Right hindlimb (tissue), 1 donor: Measurements from ENCODE around the gene JOSD2.

Source experiments
- DNase-seq: peaks from one replicate; pipeline ENCODE4 v3.0.0-alpha.2; 2018

JOSD2 gene, protein sequence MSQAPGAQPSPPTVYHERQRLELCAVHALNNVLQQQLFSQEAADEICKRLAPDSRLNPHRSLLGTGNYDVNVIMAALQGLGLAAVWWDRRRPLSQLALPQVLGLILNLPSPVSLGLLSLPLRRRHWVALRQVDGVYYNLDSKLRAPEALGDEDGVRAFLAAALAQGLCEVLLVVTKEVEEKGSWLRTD

DNA sequence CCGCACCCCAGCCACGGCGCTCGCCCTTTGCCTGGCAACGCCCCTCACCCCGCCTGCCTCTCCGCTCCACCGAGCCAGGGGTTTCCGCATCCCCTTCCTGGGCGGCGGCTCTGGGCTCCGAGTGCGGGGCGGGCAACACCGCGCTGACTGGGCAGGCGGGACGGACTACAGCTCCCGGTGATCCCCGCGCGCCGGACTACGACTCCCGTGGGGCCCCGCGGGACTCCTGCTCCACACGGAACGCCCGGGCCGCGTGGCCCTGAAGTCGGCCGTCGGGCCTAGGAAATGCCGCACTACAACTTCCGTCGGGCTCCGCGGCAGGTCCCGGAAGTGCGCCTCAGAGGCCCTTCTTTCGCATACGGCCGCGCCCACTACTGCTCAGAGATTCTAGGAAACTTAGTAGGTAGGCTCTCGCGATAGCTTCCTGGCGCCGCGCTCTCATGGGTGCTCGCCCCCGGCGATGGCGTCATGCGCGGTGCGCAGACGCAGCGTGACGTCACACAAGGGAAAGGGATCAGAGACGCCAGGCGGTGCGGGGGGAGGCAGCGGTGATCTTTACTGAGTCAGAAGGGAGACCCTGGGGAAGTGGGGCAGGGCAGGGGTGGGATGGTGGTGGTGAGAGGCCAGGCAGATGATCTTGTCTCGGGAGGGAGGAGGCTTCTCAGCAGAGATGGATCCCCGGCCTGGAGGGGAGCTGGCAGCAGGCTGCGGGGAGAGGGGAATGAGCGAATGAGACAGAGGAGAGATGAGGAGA lies at the start of gene JOSD2:
Gene JOSD2, minus strand, starts transcription at position 123 of the 754 bp plus-strand sequence. CDS start 760 bp downstream, outside the sequence.
- peak; percentile 99 for DNase-seq

DNA sequence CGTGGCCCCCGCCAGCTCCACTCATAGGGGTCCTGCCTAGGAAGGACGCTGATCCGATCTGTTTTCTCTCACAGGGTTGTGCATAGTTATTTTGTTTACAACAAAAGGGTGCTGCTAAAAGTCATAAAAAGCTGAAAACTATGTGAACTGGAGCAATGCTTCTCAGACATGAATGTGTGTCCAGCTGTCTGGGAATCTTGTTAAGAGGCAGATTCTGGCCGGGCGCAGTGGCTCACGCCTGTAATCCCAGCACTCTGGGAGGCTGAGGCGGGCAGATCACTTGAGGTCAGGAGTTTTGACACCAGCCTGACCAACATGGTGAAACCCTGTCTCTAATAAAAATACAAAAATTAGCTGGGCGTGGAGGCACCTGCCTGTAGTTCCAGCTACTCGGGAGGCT lies 48.6 kb upstream of the JOSD2 start:
- no peak for DNase-seq

DNA sequence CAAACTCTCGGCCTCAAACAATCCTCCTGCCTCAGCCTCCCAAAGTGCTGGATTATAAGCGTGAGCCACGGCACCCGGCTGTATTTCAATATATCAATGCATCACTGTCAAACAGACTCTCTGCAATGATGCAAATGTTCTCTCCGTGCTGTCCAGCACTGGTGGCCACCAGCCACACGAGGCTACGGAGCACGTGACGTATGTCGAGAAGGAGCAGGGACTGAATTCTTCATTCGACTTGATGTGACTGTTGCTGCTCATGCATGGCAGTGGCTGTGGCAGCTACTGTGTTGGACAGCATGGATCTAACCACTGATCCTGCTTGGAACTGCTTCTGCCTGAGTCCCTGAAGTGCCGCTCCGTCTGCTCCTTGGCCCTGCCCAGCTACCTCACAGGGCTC lies 47.5 kb upstream of the JOSD2 start:
- DNase-seq = no peak

DNA sequence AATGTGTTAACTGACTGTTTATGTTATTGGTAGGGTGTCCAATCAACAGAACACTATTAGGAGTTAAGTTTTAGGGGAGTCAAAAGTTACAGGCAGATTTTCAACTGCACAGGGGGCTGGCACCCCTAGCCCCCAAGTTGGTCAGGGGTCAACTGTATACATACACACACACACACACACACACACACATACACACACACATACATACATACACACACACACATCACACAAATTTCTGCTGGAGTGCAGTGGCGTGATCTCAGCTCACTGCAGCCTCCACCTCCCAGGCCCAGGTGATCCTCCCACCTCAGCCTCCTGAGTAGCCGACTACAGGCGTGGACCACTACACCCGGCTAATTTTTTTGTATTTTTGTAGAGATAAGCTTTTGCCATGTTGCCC lies 47.0 kb upstream of the JOSD2 start:
- no peak for DNase-seq

DNA sequence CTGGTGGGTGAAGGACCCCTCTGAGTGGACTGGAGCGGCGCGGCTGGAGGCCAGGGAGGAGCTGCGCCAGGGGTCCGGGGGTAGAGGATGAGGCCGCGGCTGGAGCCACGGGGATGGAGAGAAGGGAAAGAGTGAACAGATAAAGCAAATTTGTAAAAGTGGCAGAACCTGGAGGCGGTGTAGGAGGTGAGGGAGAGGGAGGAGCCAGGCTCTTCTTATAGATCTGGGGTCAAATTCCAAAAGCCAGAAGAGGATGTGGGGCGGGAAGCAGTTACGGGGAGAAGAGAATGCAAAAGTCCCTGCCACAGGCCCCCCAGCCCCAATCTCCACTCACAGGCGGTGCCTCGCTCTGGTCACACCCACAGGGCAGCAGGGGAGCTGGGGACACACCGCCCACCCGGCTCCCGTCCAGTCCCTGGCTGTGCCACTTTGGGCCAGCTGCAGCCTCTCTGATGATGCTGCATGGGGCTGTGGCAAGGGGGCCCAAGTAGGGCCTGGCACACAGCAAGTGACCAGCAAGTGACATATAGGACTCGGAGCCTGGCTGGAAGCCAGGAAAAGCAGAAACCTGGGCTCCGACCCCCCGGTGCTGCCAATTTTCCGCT lies 46.1 kb upstream of the JOSD2 start:
- DNase-seq = no peak

DNA sequence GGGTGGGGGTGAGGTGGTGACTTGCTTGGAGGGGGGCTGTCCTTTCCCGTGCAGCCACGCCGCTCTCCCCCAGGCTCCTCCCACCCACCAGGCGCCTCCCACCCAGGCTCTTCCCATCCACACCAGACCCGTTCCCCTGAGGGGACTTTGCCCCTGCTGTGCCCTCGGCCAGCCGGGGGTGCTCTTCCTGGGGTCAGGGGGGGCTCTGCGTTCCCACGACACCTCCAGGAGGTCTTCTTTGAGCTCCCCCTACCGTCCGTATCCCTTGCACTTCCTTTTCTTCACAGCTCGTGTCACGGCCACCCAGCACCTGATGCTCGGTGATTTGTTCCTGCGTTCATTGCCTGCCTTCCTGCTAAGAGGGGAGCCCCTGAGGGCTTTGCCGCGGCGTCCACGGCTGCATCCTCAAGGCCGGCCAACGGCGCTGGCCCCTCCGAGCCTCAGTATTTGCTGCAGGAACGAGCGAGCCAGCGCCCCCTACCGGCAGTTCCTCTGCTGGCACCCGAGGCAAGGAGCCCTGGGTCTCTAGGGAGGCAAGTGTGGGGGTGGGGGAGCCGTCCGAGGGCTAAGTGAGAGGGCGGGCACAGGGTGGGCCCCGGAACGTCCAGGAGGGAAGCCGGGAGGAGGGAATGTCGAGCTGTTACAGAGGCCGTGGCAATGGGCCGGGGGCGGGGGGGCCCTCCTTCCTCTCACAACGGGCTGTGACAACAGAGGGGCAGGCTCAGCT lies 45.5 kb upstream of the JOSD2 start:
- DNase-seq = peak; percentile 86

DNA sequence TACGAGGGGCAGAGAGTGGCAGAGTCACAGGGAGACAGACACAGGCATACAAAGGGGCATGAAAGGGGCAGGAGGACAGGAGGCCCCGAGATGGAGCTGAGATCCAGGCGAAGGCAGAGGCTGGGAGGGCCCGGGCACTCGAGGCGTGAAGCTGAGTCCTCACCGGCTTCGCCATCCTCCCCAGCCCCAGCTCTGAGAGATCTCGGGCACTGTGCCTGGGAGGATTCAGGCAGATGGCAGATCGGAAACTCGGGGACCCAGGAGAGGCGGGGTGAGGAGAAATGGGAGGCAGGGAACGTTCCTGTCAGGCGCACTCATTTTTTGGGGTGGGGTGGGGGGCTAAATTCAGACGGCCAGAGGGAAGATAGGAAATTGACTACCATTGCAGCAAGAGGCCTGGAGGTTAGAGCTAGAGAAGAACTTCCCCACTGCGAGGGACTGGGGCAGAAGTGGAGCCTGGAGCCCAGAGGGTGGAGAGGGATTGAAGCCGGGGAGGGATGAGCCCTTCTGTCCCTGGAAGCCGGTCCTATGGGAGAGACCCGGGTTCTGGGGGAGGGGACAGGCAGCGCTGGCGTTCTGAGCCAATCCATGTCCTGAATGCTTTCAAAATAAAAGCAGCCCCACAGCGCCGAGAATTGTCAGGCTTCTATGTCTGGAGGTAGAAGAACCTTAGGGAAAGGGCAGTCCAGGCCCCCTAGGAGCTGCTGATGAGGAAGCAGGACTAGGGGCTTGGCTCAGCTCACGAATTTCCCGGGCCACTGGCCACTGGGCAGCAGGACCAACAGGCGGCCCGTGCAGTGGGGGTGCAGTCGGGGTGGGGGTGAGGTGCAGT lies 44.7 kb upstream of the JOSD2 start:
- DNase-seq = no peak

DNA sequence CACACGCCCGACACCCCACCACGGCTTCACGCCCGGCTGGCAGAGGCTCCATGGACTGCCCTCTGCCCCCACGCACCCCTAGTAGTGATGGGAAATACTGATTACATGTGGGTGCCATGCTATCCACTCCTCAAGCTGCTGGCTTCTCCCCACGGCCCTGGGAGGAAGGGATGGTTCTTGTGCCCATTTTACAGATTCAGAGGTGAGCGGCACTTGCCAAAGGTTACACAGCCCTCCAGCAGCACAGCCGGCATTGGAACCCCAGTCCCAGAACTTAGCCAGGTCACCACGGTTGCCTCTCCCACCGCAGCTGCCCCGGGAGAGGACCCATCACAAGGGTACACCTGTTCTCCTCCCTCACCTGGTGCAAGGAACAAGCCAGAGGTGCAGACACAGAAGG lies 44.0 kb upstream of the JOSD2 start:
- DNase-seq = no peak

DNA sequence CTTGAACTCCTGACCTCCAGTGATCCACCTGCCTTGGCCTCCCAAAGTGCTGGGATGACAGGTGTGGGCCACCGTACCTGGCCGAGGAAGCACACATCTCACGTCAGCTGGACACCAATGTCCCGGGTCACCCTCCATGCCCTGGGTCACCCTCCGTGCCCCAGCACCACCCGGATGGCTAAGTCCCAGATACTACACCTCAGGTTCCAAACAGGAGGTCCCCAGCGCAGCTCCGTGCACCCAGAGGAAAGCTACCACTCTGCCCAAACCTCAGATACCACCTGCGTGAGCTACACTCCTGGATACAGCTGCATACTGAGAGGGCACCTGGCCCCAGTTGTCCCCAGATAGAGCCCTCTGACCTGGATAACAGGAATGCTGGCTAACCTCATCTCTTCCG lies 43.2 kb upstream of the JOSD2 start:
- DNase-seq = no peak

DNA sequence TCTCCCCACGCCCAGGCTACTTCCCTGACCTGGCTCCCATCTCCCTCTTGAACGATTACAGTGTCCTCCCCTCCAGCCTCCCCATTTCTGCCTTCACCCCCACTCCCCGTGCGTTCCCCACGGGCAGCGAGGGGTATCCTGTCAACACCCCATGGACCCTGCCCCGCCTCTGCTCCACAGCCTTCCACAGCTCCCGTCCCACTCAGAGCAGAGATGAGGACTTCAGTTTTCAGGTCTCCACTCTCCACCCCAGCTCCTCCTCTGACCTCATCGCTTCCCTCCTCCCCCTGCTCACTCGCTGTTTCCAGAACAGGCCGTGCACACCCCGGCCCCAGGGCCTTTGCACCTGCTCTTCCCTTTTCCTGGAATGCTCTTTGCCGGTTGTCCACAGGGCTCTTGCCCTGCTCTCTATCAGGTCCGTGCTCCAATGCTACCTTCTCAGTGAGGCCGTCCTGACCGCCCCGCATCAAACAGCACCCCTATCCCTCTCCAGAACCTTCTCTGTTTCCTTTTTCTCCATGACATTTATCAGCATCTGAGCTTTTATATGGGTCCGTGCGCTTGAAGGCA lies 42.2 kb upstream of the JOSD2 start:
- no peak for DNase-seq

DNA sequence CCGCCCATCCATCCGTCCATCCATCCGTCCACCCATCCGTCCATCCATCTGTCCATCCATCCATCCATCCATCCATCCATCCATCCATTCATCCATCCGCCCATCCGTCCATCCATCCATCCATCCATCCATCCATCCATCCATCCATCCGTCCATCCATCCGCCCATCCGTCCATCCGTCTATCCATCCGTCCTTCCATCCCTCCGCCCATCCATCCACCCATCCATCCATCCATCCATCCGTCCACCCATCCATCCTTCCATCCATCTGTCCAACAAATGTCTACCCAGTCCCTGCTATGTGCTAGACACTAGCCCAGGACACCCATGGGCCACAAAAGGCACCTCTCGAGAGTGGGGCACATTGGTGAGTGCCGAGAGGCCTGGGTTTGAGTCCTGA lies 41.5 kb upstream of the JOSD2 start:
- DNase-seq = no peak

DNA sequence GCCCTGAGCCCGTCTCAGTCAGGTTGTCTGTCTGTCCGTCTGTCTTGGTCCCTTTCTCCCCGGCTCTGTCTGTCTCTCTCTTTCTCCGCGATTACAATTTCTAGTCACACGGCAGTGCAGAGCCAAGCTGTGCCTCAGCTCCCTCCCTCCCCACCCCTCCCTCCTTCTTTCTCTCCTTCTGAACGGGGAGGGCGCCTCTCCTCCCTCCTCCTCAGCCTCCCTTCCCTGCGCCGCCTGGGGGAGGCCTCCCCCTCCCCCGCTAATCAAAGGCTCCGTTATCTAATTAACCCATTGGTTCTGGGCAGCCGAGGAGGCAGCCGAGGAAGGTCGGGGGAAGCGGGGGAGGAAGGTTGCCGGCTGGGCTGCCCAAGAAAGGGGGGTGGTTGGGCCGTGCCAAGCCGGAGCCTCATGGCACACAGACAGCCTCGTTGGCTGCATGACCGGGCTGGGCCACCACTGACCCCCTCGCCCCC lies 40.8 kb upstream of the JOSD2 start:
- DNase-seq = no peak

DNA sequence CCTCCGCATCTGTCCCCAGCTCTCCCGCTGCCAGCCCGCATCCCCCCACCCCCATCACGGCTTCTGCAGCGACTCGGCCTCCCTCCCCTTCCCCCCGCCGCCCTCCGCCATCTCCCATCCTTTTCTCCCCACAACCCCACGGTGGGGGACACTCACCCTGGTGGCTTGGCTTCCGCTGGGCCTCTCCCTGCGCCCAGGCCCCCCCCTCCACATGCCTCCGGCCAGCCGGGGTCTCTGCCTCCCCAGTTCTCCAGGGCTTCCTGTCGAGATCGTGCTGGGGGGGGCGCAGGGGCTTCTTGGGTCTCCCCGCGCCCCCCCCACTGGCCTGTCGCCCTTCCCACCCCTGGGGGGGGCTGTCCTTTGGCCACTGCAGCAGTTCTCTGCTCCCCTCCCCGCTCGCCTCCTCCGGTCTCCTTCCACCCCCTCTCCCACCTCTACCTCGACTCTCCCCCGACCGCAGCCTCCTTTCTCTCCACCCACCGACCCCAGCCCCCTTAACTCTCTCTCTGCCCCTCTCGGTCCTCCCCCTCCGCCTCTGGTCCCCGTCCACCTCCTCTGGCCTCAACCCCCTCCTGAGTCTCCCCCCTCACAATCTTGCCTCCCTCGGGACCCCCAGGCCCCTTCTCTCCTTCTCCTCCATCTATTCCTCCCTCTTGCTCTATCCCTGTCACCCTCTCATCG lies 40.2 kb upstream of the JOSD2 start:
- no peak for DNase-seq

DNA sequence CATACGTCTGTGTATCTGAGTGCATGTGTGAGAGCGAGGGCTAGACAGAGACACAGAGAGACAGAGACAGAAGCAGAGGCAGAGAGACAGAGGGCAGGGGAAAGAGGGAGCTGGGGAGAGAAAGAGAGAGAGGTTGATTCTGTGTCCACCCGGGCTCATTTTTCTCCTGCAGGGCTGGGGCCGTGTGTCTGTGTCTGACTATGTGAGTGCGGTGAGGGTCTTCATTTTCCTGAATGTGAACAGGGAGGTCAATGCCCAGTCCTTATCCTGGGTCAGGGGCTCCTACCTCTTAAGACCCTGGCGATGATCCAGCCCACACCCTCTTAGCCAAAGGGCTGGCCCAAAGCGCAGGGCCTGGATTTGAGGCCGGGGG lies 39.6 kb upstream of the JOSD2 start:
- DNase-seq = no peak

DNA sequence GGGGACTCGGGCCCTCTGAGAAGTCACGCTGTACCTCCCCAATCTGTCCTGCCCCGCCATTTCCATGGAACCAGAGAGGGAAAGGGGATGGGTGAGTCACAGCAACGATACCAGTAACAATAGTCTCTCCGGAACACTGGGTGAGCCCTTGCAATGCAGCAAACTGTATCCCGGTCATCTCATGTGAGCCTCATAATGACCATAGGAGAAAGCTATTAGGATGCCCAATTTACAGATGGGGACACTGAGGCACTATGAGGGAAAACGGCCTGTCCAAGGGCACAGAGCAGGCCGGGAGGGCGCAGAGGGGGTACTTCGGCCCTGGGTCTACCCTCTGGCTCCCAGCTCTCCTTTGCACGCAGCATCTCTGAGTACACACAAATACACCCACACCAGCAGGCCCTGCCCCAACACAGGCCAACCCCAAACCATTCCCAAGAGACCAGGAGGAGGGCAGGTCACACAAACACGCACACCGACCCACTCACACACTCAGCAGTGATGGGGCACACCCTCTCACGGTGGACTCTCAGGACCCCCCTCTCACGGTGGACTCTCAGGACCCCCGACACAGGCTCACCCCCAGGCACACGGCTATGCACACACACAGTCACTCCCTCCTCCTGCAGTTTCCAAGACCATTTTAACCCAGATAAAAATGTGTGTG lies 39.1 kb upstream of the JOSD2 start:
- DNase-seq = no peak

DNA sequence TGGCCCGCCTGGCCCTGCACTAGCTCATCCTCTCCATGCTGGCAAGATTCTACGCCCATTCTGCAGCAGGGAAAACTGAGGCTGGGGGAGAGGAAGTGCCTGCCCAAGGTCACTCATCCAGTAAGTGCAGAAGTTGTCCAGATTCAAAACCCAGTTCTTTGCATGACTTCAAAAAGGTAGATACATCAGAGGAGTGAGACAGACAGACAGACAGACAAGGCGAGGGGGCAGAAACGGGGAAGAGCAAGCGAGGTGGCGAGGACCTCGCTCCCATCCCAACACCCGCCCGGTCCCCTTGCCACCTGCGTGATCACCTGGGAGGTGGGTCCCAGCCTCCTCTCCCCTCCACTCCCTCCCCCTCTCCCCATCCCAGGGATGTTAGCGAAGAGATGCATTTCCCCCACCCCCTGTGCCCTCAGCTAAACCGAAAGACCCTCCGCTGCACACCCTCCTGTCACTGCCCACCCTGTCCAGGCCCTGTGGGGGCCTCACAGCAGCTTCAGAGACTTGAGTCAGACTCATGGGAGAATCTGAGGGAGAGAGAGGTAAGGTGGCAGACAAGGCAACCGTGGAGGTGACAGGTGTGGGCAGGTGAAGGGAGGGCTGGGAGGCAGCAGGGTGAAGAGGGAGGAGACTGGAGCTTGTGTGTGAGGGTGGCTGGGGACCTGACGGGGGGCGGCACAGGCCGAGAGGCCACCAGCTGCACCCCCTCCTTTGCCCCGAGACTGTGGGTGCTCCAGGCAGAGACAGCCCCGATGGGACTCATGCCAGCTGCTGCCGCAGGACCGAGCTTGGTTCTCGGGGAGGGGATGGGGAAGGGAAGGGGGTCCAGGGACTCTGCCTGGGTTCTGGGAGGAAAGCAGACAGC lies 38.3 kb upstream of the JOSD2 start:
- DNase-seq = no peak

DNA sequence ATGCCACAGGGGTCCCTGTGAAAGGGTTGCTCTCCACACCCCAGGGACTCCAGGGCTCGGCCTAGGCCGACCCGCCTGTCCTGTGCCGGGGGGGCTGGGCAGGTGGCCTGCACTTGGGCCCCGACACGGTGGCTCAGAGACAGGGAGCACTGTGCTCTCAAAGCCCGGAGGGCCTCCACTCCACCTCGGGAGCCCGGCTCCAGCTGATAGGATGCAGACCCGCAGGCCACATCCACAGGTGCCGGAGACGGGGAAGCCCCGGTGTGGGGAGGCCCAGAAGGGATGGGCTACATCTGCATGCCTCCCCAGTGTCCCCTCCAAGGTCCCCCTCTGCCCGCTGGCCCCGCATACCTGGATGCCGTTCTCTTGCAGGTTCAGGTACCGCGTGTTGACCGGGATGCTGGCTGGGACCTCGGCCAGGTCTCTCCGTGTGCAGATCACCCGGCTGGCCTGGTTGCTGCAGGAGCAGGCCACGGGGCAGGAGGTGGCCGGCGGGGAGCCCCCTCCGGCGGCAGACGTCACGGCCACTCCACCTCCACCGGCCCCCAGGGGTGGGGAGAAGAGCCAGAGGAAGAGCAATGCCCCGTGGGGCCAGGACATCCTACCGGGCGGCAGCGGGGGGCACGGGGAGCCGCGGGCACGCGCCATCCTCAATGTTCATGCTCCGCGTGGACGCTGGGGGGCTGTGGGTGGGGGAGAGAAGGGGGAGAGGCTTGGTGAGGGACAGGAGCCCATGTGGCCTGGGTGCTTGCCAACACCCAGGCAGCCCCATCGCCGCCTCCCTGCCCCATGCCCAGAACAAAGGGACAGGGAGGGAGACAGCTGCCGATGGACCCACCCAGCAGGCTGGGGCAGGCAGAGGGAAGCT lies 37.4 kb upstream of the JOSD2 start:
- DNase-seq = no peak

DNA sequence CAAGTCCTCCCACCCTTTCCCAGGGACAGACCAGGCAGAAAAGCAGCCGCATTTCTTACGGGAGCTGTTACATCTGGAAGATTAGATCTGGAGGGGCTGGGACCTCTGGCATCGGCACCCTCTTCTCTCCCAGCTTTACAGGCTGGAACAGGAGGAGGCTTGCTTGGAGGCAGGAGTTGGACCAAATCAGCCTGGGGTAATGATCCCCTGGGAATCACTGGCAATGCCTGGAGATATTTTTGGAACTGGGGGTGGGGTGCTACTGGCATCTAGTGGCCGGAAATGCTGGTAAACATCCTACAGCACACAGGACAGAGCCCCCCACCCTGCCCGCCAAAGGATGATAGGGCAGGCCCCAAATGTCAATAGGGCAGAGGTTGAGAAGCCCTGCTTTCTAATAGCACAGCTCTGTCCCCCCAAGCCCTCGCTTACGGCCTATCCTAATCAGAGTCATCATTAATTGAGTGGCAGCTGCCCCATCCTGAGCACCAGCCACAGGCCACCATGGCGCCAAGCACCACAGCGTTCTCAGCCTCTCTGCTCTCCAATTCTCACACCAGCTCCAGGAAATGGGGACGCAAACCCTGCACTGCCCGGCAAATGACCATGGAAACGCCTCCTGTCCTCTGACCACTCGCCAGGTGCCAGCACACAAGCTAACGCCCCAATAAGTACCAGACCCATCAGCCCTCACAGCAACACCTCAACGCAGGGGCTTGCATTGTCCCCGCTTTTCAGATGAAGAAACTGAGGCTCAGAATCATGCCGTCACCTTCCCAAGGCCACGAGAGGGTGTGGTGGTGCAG lies 36.6 kb upstream of the JOSD2 start:
- DNase-seq = no peak
